GM23338 (cell line): Measurements from ENCODE around the gene ZFP92. TPM values are rescaled to one million over a fixed set of nuclear protein-coding genes. Genes with fewer than 3 reads are reported as not detected.

Experiments
- ATAC-seq: fragments of 200-7000 bp; cut with Tn5 transposase; 3 replicates; pipeline ENCODE4 v1.9.1; 2020
- DNase-seq: peaks from one replicate; pipeline ENCODE4 v3.0.0-alpha.2; 2015; ENCODE audit warnings: low spot score
- H2AFZ ChIP-seq: fragments of 200-600 bp; sonication (generic); 2 replicates; pipeline ENCODE4 v1.8.0; 2016; ENCODE audit warnings: antibody characterized with exemption, mild to moderate bottlenecking, moderate library complexity
- H3F3A ChIP-seq: fragments of 200-600 bp; sonication (generic); replicated peaks from 2 replicates; pipeline ENCODE4 v1.8.0; 2017; ENCODE audit warnings: antibody characterized with exemption, mixed run types, low read depth
- H3K27ac ChIP-seq: fragments of 200-600 bp; sonication (generic); 2 replicates; pipeline ENCODE4 v1.6.1; 2016; ENCODE audit warnings: low read depth
- H3K27me3 ChIP-seq: fragments of 200-600 bp; sonication (generic); 2 replicates; pipeline ENCODE4 v1.8.0; 2016; ENCODE audit warnings: mild to moderate bottlenecking, mixed run types, moderate library complexity; ENCODE audit not compliant: insufficient read depth
- H3K36me3 ChIP-seq: fragments of 200-600 bp; sonication (generic); 2 replicates; pipeline ENCODE4 v1.8.0; 2016; ENCODE audit warnings: mild to moderate bottlenecking; ENCODE audit not compliant: insufficient read depth
- H3K4me1 ChIP-seq: fragments of 200-600 bp; sonication (generic); 2 replicates; pipeline ENCODE4 v1.8.0; 2016; ENCODE audit warnings: mild to moderate bottlenecking, moderate library complexity; ENCODE audit not compliant: insufficient read depth
- H3K4me2 ChIP-seq: fragments of 200-600 bp; sonication (generic); 2 replicates; pipeline ENCODE4 v1.7.1; 2017; ENCODE audit warnings: mixed run types
- H3K4me3 ChIP-seq: fragments of 200-600 bp; sonication (generic); 2 replicates; pipeline ENCODE4 v1.6.1; 2016; ENCODE audit warnings: mixed run types
- H3K79me2 ChIP-seq: fragments of 200-600 bp; sonication (generic); replicated peaks from 2 replicates; pipeline ENCODE4 v1.8.0; 2017; ENCODE audit warnings: mild to moderate bottlenecking; ENCODE audit not compliant: insufficient read depth
- H3K9me2 ChIP-seq: fragments of 200-600 bp; sonication (generic); 2 replicates; pipeline ENCODE4 v1.8.0; 2017; ENCODE audit not compliant: insufficient read depth
- H4K20me1 ChIP-seq: fragments of 200-600 bp; sonication (generic); replicated peaks from 2 replicates; pipeline ENCODE4 v1.8.0; 2017; ENCODE audit warnings: mild to moderate bottlenecking; ENCODE audit not compliant: insufficient read depth
- H3K27ac Mint-ChIP-seq: 2 replicates; pipeline ENCODE4 v1.8.0; 2020; ENCODE audit warnings: inconsistent platforms, mild to moderate bottlenecking, moderate library complexity, mixed read lengths
- H3K27me3 Mint-ChIP-seq: 3 replicates; pipeline ENCODE4 v1.8.0; 2022; ENCODE audit warnings: low read depth, mild to moderate bottlenecking, moderate library complexity, mixed read lengths, inconsistent platforms; ENCODE audit not compliant: insufficient read depth, poor library complexity
- H3K36me3 Mint-ChIP-seq: 3 replicates; pipeline ENCODE4 v1.8.0; 2021; ENCODE audit warnings: low read depth, mild to moderate bottlenecking, inconsistent platforms, moderate library complexity, mixed read lengths
- H3K4me1 Mint-ChIP-seq: 3 replicates; pipeline ENCODE4 v1.8.0; 2020; ENCODE audit warnings: mild to moderate bottlenecking, inconsistent platforms, mixed read lengths
- H3K4me3 Mint-ChIP-seq: 3 replicates; pipeline ENCODE4 v1.8.0; 2021; ENCODE audit warnings: moderate library complexity, mild to moderate bottlenecking, inconsistent platforms, mixed read lengths
- H3K9me3 Mint-ChIP-seq: 3 replicates; pipeline ENCODE4 v1.8.0; 2020; ENCODE audit warnings: moderate library complexity, mild to moderate bottlenecking, inconsistent platforms, mixed read lengths
- CREB1 ChIP-seq: fragments of 250-450 bp; sonication (Bioruptor Pico); IDR thresholded peaks from 2 replicates; pipeline ENCODE4 v1.5.0; 2020; ENCODE audit warnings: low read depth, mild to moderate bottlenecking, moderate library complexity
- CTCF ChIP-seq, 2 experiments: fragments of 200-600 bp in 1 of 2; sonication (generic) in 1 of 2; conservative IDR thresholded peaks; 2 replicates each; pipeline versions ENCODE4 v1.5.1 to v1.6.1; 2016 to 2017; ENCODE audit warnings: antibody characterized with exemption in 2 of 2, low read depth in 2 of 2, mild to moderate bottlenecking in 2 of 2, moderate library complexity in 1 of 2
- EZH2 ChIP-seq: fragments of 200-600 bp; sonication (generic); IDR thresholded peaks from one replicate; pipeline ENCODE4 v1.8.0; 2017; ENCODE audit warnings: antibody characterized with exemption, mild to moderate bottlenecking, low read depth; ENCODE audit not compliant: unreplicated experiment
- EZH2phosphoT487 ChIP-seq: fragments of 200-600 bp; sonication (generic); IDR thresholded peaks from one replicate; pipeline ENCODE4 v1.8.1; 2018; ENCODE audit warnings: antibody characterized with exemption; ENCODE audit not compliant: unreplicated experiment
- JUNB ChIP-seq: IDR thresholded peaks from one replicate; pipeline ENCODE4 v1.6.1; 2016; ENCODE audit warnings: antibody characterized with exemption; ENCODE audit not compliant: unreplicated experiment
- NANOG ChIP-seq: IDR thresholded peaks from 2 replicates; pipeline ENCODE4 v1.6.1; 2016; ENCODE audit warnings: antibody characterized with exemption, borderline replicate concordance
- POLR2AphosphoS5 ChIP-seq: IDR thresholded peaks from 2 replicates; pipeline ENCODE4 v1.6.1; 2016; ENCODE audit warnings: antibody characterized with exemption, low read depth
- STAT1 ChIP-seq: IDR thresholded peaks from one replicate; pipeline ENCODE4 v1.6.1; 2016; ENCODE audit warnings: antibody characterized with exemption; ENCODE audit not compliant: unreplicated experiment
- ZNF114 ChIP-seq: fragments of 250-450 bp; sonication (Bioruptor Pico); IDR thresholded peaks from 2 replicates; pipeline ENCODE4 v1.5.0; 2020; ENCODE audit warnings: mild to moderate bottlenecking, moderate library complexity
- ZNF331 ChIP-seq: fragments of 250-450 bp; sonication (Bioruptor Pico); IDR thresholded peaks from 2 replicates; pipeline ENCODE4 v1.5.0; 2020; ENCODE audit warnings: low read depth, mild to moderate bottlenecking, moderate library complexity
- polyA plus RNA-seq: library from polyadenylated mRNA; unstranded; fragments of >200 nt; fragmentation: Nextera tagmentation; extraction: Ambion mirVana; gene quantifications from 2 replicates; pipeline ENCODE4 v1.2.1, GENCODE V29; 2016
- total RNA-seq: library from RNA; depleted of rRNA; stranded (reverse); fragments of >200 nt; shearing (Covaris generic); gene quantifications from 2 replicates; pipeline ENCODE4 v1.2.3, GENCODE V29; 2014
- TF ChIP-seq, protein P1 (sequence below): IDR thresholded peaks from 2 replicates; pipeline ENCODE4 v1.6.1; 2016; ENCODE audit warnings: antibody characterized with exemption
- TF ChIP-seq, protein P2 (sequence below): IDR thresholded peaks from one replicate; pipeline ENCODE4 v1.6.1; 2018; ENCODE audit warnings: antibody characterized with exemption; ENCODE audit not compliant: unreplicated experiment
- TF ChIP-seq, protein P3 (sequence below): fragments of 250-450 bp; sonication (Bioruptor Pico); IDR thresholded peaks from 2 replicates; pipeline ENCODE4 v1.5.0; 2020; ENCODE audit warnings: mild to moderate bottlenecking, moderate library complexity

The ZFP92 gene
- total and polyA plus RNA-seq, 2 experiments from 2014 or later, result 0.05 to 0.52 TPM

GRCh38 chrX:153398275-153398960, 12.9 kb upstream of the ZFP92 start:
- Mint-ChIP-seq H3K4me1 (peaks cover 7% of the 10 kb centered on the region; the same call in 2 of the 3 replicates), H3K36me3 (no peaks in the 10 kb centered on the region), H3K4me3 (no peak overlapping the region), H3K27me3 (no peaks in the 10 kb centered on the region), H3K9me3 (no peaks in the 10 kb centered on the region; the same call in 1 of the 3 replicates), H3K27ac (no peak overlapping the region)
- no peaks in the 10 kb centered on the region for H3K9me2 ChIP-seq
- DNase-seq (no peak), ATAC-seq (no peak)
- H4K20me1 ChIP-seq, result no peaks in the 10 kb centered on the region
- H3K4me2 ChIP-seq, result no peak overlapping the region
- H3K36me3 ChIP-seq, result no peaks in the 10 kb centered on the region
- H3K27me3 ChIP-seq, result no peaks in the 10 kb centered on the region
- H3K27ac ChIP-seq, result no peak overlapping the region
- H2AFZ ChIP-seq, result no peak overlapping the region
- H3K4me1 ChIP-seq, result no peaks in the 10 kb centered on the region
- no peaks in the 10 kb centered on the region for H3K79me2 ChIP-seq
- TF ChIP-seq EZH2 (no peak), POLR2AphosphoS5 (no peak), NANOG (no peak), ZNF331 (CRISPR knock-in tag) (no peak), EZH2phosphoT487 (no peak), ZNF114 (no peak), JUNB (no peak), CTCF (conservative IDR thresholded peaks at IDR 0.05; ENCODE audit: low read depth in 2 of 2) (no peak), CREB1 (CRISPR knock-in tag) (no peak), STAT1 (no peak)
- TF ChIP-seq, protein P1, sequence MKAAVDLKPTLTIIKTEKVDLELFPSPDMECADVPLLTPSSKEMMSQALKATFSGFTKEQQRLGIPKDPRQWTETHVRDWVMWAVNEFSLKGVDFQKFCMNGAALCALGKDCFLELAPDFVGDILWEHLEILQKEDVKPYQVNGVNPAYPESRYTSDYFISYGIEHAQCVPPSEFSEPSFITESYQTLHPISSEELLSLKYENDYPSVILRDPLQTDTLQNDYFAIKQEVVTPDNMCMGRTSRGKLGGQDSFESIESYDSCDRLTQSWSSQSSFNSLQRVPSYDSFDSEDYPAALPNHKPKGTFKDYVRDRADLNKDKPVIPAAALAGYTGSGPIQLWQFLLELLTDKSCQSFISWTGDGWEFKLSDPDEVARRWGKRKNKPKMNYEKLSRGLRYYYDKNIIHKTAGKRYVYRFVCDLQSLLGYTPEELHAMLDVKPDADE, result no peak
- TF ChIP-seq, protein P2, sequence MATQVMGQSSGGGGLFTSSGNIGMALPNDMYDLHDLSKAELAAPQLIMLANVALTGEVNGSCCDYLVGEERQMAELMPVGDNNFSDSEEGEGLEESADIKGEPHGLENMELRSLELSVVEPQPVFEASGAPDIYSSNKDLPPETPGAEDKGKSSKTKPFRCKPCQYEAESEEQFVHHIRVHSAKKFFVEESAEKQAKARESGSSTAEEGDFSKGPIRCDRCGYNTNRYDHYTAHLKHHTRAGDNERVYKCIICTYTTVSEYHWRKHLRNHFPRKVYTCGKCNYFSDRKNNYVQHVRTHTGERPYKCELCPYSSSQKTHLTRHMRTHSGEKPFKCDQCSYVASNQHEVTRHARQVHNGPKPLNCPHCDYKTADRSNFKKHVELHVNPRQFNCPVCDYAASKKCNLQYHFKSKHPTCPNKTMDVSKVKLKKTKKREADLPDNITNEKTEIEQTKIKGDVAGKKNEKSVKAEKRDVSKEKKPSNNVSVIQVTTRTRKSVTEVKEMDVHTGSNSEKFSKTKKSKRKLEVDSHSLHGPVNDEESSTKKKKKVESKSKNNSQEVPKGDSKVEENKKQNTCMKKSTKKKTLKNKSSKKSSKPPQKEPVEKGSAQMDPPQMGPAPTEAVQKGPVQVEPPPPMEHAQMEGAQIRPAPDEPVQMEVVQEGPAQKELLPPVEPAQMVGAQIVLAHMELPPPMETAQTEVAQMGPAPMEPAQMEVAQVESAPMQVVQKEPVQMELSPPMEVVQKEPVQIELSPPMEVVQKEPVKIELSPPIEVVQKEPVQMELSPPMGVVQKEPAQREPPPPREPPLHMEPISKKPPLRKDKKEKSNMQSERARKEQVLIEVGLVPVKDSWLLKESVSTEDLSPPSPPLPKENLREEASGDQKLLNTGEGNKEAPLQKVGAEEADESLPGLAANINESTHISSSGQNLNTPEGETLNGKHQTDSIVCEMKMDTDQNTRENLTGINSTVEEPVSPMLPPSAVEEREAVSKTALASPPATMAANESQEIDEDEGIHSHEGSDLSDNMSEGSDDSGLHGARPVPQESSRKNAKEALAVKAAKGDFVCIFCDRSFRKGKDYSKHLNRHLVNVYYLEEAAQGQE, result no peak
- TF ChIP-seq, protein P3, sequence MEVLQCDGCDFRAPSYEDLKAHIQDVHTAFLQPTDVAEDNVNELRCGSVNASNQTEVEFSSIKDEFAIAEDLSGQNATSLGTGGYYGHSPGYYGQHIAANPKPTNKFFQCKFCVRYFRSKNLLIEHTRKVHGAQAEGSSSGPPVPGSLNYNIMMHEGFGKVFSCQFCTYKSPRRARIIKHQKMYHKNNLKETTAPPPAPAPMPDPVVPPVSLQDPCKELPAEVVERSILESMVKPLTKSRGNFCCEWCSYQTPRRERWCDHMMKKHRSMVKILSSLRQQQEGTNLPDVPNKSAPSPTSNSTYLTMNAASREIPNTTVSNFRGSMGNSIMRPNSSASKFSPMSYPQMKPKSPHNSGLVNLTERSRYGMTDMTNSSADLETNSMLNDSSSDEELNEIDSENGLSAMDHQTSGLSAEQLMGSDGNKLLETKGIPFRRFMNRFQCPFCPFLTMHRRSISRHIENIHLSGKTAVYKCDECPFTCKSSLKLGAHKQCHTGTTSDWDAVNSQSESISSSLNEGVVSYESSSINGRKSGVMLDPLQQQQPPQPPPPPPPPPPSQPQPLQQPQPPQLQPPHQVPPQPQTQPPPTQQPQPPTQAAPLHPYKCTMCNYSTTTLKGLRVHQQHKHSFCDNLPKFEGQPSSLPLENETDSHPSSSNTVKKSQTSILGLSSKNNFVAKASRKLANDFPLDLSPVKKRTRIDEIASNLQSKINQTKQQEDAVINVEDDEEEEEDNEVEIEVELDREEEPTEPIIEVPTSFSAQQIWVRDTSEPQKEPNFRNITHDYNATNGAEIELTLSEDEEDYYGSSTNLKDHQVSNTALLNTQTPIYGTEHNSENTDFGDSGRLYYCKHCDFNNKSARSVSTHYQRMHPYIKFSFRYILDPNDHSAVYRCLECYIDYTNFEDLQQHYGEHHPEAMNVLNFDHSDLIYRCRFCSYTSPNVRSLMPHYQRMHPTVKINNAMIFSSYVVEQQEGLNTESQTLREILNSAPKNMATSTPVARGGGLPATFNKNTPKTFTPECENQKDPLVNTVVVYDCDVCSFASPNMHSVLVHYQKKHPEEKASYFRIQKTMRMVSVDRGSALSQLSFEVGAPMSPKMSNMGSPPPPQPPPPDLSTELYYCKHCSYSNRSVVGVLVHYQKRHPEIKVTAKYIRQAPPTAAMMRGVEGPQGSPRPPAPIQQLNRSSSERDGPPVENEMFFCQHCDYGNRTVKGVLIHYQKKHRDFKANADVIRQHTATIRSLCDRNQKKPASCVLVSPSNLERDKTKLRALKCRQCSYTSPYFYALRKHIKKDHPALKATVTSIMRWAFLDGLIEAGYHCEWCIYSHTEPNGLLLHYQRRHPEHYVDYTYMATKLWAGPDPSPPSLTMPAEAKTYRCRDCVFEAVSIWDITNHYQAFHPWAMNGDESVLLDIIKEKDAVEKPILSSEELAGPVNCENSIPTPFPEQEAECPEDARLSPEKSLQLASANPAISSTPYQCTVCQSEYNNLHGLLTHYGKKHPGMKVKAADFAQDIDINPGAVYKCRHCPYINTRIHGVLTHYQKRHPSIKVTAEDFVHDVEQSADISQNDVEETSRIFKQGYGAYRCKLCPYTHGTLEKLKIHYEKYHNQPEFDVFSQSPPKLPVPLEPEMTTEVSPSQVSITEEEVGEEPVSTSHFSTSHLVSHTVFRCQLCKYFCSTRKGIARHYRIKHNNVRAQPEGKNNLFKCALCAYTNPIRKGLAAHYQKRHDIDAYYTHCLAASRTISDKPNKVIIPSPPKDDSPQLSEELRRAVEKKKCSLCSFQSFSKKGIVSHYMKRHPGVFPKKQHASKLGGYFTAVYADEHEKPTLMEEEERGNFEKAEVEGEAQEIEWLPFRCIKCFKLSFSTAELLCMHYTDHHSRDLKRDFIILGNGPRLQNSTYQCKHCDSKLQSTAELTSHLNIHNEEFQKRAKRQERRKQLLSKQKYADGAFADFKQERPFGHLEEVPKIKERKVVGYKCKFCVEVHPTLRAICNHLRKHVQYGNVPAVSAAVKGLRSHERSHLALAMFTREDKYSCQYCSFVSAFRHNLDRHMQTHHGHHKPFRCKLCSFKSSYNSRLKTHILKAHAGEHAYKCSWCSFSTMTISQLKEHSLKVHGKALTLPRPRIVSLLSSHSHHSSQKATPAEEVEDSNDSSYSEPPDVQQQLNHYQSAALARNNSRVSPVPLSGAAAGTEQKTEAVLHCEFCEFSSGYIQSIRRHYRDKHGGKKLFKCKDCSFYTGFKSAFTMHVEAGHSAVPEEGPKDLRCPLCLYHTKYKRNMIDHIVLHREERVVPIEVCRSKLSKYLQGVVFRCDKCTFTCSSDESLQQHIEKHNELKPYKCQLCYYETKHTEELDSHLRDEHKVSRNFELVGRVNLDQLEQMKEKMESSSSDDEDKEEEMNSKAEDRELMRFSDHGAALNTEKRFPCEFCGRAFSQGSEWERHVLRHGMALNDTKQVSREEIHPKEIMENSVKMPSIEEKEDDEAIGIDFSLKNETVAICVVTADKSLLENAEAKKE (CRISPR knock-in tag), result no peak
- no peaks in the 10 kb centered on the region for H3F3A ChIP-seq
- H3K4me3 ChIP-seq, result no peak overlapping the region
